IPS DF 6.9 (cell line): ENCODE data around the gene OGDH.
"Not testable (repeated sequence)": the region's sequence is repeated elsewhere in the genome, so short reads cannot be mapped to it uniquely, and the experiment has no call there.

Experiments used
- DNase-seq: peaks from one replicate; pipeline ENCODE4 v3.0.0-alpha.2; 2013; ENCODE audit warnings: low read depth, low spot score
- H3K27ac ChIP-seq: one replicate; pipeline ENCODE4 v1.5.1; 2013; ENCODE audit warnings: low read length, control low read depth
- H3K27me3 ChIP-seq: 2 replicates; pipeline ENCODE4 v1.6.1; 2013; ENCODE audit warnings: mild to moderate bottlenecking, low read length; ENCODE audit not compliant: control insufficient read depth, insufficient read depth
- H3K36me3 ChIP-seq: 2 replicates; pipeline ENCODE4 v1.6.1; 2013; ENCODE audit warnings: low read length; ENCODE audit not compliant: control insufficient read depth, insufficient read depth
- H3K4me1 ChIP-seq: 2 replicates; pipeline ENCODE4 v1.6.1; 2013; ENCODE audit warnings: low read length; ENCODE audit not compliant: control insufficient read depth, insufficient read depth
- H3K4me3 ChIP-seq: 2 replicates; pipeline ENCODE4 v1.5.1; 2013; ENCODE audit warnings: mild to moderate bottlenecking, low read length
- H3K9me3 ChIP-seq: 2 replicates; pipeline ENCODE4 v1.6.1; 2013; ENCODE audit warnings: low read length, inconsistent platforms; ENCODE audit not compliant: control insufficient read depth, insufficient read depth
- WGBS: extraction: QIAGEN DNeasy Blood & Tissue Kit; methylation state at CpG from one replicate; pipeline ENCODE4 v1.1.7; 2013; ENCODE audit warnings: mixed read lengths, missing lambda C conversion rate; ENCODE audit not compliant: insufficient read length, insufficient coverage; 5-methylcytosine and 5-hydroxymethylcytosine counted together

Gene OGDH

GRCh38 chr7:44695756-44696155 is 89.3 kb downstream of the OGDH start:
- peaks cover 32% of the 10 kb centered on the region for H3K36me3 ChIP-seq
- no peak for DNase-seq
- H3K27me3 ChIP-seq = no peaks in the 10 kb centered on the region
- no peaks in the 10 kb centered on the region for H3K9me3 ChIP-seq
- H3K27ac ChIP-seq = no peak overlapping the region
- WGBS = no CpG with 5 or more reads among the region's 5 CpGs
- H3K4me3 ChIP-seq = no peak overlapping the region
- H3K4me1 ChIP-seq = no peaks in the 10 kb centered on the region

- WGBS = no CpG with 5 or more reads among the region's 15 CpGs
- DNase-seq = no peak
- Histone ChIP-seq H3K9me3 (no peaks in the 10 kb centered on the region), H3K4me3 (no peak overlapping the region), H3K27me3 (no peaks in the 10 kb centered on the region), H3K36me3 (peaks cover 36% of the 10 kb centered on the region), H3K4me1 (no peaks in the 10 kb centered on the region), H3K27ac (no peak overlapping the region)
These were observed 90.3 kb downstream of the OGDH start for GRCh38 chr7:44696728-44697127.

- no peaks in the 10 kb centered on the region for H3K9me3 ChIP-seq
These were observed 91.0 kb downstream of the OGDH start for GRCh38 chr7:44697136-44698045.

GRCh38 chr7:44698046-44698580 is 91.7 kb downstream of the OGDH start:
- H3K4me1 ChIP-seq = no peaks in the 10 kb centered on the region
- DNase-seq = no peak
- no CpG with 5 or more reads among the region's 13 CpGs for WGBS
- no peak overlapping the region for H3K27ac ChIP-seq
- no peaks in the 10 kb centered on the region for H3K27me3 ChIP-seq
- no peak overlapping the region for H3K4me3 ChIP-seq
- no peaks in the 10 kb centered on the region for H3K9me3 ChIP-seq
- peaks cover 36% of the 10 kb centered on the region for H3K36me3 ChIP-seq

More at GRCh38 chr7:44697136-44698045, 91.0 kb downstream of the OGDH start:
- peaks cover 36% of the 10 kb centered on the region for H3K36me3 ChIP-seq
- H3K4me3 ChIP-seq = no peak overlapping the region
- H3K4me1 ChIP-seq = no peaks in the 10 kb centered on the region
- WGBS = no CpG with 5 or more reads among the region's 20 CpGs
- no peaks in the 10 kb centered on the region for H3K27me3 ChIP-seq
- no peak overlapping the region for H3K27ac ChIP-seq
- DNase-seq = no peak

DNA sequence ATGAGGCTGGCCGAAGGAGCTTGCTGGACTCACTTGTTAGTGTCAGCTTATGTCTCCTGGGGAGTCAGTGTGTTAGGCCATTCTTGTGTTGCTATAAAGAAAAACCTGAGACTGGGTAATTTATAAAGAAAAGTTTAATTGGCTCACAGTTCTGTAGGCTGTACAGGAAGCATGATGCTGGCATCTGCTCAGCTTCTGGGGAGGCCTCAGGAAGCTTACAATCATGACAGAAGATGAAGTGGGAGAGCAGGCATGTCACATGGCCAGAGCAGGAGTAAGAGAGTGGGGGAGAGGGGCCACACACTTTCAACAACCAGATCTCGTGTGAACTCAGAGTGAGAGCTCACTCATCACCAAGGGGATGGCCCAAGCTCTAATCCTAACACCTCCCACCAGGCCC is 93.2 kb downstream of the OGDH start:
- not testable (repeated sequence) for H3K9me3 ChIP-seq, H3K27me3 ChIP-seq, H3K4me1 ChIP-seq, H3K4me3 ChIP-seq, DNase-seq, H3K27ac ChIP-seq
- peaks cover 36% of the 10 kb centered on the region for H3K36me3 ChIP-seq
- no CpG with 5 or more reads among the region's 2 CpGs for WGBS

- Histone ChIP-seq H3K4me1 (no peaks in the 10 kb centered on the region), H3K4me3 (no peak overlapping the region), H3K9me3 (no peaks in the 10 kb centered on the region), H3K36me3 (peaks cover 36% of the 10 kb centered on the region), H3K27me3 (no peaks in the 10 kb centered on the region), H3K27ac (no peak overlapping the region)
- WGBS = no CpG with 5 or more reads among the region's 8 CpGs
- DNase-seq = no peak
These were observed 93.9 kb downstream of the OGDH start for GRCh38 chr7:44700322-44700721.

- H3K9me3 ChIP-seq, H3K27me3 ChIP-seq, H3K27ac ChIP-seq, H3K4me1 ChIP-seq, DNase-seq, H3K4me3 ChIP-seq: not testable (repeated sequence)
- no CpG with 5 or more reads among the region's 10 CpGs for WGBS
- H3K36me3 ChIP-seq = peaks cover 20% of the 10 kb centered on the region
These were observed 97.0 kb downstream of the OGDH start for GRCh38 chr7:44703391-44703790.

- WGBS = no CpG with 5 or more reads among the region's 1 CpG
- H3K9me3 ChIP-seq = no peaks in the 10 kb centered on the region
- DNase-seq = no peak
- H3K27ac ChIP-seq = no peak overlapping the region
- H3K4me3 ChIP-seq = no peak overlapping the region
- H3K4me1 ChIP-seq = no peaks in the 10 kb centered on the region
- H3K27me3 ChIP-seq = no peaks in the 10 kb centered on the region
- peaks cover 21% of the 10 kb centered on the region for H3K36me3 ChIP-seq
These were observed 97.5 kb downstream of the OGDH start for GRCh38 chr7:44703921-44704320.

DNA sequence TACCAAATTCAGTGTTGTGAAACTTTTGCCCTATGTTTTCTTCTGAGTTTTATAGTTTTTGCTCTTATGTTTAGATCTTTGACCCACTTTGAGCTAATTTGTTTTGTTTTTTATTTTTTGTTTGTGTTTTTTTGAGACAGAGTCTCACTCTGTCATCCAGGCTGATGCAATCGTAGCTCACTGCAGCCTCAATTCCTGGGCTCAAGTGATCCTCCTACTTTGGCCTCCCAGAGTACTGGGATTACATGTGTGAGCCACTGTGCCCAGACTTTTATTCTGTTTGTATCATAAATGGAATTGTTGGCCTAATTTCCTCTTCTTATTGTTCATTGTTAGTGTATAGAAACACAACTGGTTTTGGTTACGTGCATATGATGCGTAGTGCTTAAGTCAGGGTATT is 99.0 kb downstream of the OGDH start:
- no peaks in the 10 kb centered on the region for H3K4me1 ChIP-seq
- H3K9me3 ChIP-seq = no peaks in the 10 kb centered on the region
- H3K4me3 ChIP-seq = no peak overlapping the region
- no peaks in the 10 kb centered on the region for H3K27me3 ChIP-seq
- H3K27ac ChIP-seq = no peak overlapping the region
- no CpG with 5 or more reads among the region's 3 CpGs for WGBS
- peaks cover 23% of the 10 kb centered on the region for H3K36me3 ChIP-seq
- no peak for DNase-seq

DNA sequence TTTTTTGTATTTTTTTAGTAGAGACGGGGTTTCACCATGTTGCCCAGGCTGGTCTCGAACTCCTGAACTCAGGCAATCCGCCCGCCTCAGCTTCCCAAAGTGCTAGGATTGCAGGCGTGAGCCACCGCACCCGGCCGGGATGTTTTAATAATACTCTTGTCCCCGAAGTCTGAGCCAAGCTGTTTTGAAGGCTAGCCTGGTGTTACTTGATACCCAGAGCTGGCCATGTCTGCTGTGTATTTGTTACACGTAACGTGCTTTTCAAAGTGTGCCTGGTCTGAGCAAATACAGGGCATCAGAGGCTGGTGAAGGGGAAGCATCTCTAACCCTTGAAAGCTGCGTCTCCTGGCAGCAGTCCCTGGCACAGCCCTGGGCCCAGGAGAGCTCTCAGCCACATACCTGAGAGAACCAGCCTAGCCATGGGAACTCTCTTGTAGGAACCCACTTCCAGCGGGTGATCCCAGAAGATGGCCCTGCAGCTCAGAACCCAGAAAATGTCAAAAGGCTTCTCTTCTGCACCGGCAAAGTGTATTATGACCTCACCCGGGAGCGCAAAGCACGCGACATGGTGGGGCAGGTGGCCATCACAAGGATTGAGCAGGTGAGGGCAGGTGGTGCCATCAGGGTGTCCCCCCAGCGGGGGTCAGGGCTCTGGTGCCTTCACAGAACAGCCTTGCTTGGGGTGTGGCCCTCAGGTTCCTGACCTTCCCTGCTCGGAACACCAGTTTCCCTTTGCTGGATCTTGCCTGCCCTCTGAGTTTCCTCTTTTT is 100.5 kb downstream of the OGDH start:
- Histone ChIP-seq H3K4me3 (no peak overlapping the region), H3K4me1 (no peaks in the 10 kb centered on the region), H3K36me3 (peaks cover 18% of the 10 kb centered on the region), H3K27me3 (no peaks in the 10 kb centered on the region), H3K27ac (no peak overlapping the region), H3K9me3 (no peaks in the 10 kb centered on the region)
- DNase-seq = no peak
- no CpG with 5 or more reads among the region's 20 CpGs for WGBS
